Fibroblast of mammary gland (primary cell): Measurements from ENCODE around the gene PON3.

Experiments
- DNase-seq: peaks from one replicate; pipeline ENCODE4 v3.0.0-alpha.2; 2010; ENCODE audit warnings: low read depth
- H3K4me3 ChIP-seq: 2 replicates; pipeline ENCODE4 v1.5.1; 2011; ENCODE audit warnings: low read depth, mild to moderate bottlenecking, low read length, moderate library complexity; ENCODE audit not compliant: control insufficient read depth
- CTCF ChIP-seq: conservative IDR thresholded peaks from 2 replicates; pipeline ENCODE4 v1.5.1; 2011; ENCODE audit warnings: low read depth, low read length, inconsistent platforms; ENCODE audit not compliant: control insufficient read depth, insufficient read depth

The PON3 gene

GRCh38 chr7:95322396-95322795 lies 73.8 kb downstream of the PON3 start:
- H3K4me3 ChIP-seq = no peak overlapping the region
- no peak for TF ChIP-seq CTCF
- DNase-seq = no peak

GRCh38 chr7:95321720-95322119 lies 74.5 kb downstream of the PON3 start:
- no peak for TF ChIP-seq CTCF
- DNase-seq = no peak
- H3K4me3 ChIP-seq = no peak overlapping the region

DNA sequence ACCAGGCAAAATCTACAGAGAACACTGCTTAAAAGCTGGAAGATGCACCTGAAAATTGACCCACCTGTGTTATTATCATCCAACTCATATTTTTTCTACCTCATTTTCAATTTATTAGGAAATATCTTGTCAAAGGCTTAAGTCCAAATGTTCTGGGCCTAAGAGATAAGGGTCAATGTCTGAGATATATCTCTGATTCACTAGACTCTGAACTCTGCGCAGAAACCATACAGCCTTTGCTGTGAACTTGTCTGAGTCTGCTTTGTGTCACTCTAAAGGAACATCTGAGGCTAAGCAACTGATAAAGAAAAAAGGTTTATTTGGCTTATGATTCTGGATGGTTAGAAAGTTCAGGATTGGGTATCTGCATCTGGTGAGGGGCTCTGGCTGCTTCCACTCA lies 75.5 kb downstream of the PON3 start:
- no peak for DNase-seq
- H3K4me3 ChIP-seq = no peak overlapping the region
- no peak for TF ChIP-seq CTCF

DNA sequence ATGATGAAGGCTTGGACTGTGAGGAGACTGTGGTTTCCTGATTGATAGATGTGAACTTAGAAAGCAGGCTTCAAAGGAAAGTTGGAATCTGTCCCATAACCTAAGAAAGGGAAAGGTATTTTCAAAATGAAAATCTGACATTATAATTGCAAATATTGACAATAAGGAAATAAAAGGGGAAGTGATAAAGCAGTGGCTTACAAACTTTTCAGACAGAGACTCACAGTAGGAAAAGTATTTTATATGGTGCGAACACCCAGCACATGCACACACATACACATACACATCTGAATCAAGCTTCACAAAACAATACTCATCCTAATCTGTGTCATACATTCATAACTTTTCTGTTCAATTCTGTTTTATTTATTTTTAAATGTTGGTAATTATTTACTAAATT lies 76.6 kb downstream of the PON3 start:
- no peak for DNase-seq
- no peak overlapping the region for H3K4me3 ChIP-seq
- no peak for TF ChIP-seq CTCF

GRCh38 chr7:95318501-95319100 lies 77.6 kb downstream of the PON3 start:
- no peak overlapping the region for H3K4me3 ChIP-seq
- DNase-seq = no peak
- no peak for TF ChIP-seq CTCF

DNA sequence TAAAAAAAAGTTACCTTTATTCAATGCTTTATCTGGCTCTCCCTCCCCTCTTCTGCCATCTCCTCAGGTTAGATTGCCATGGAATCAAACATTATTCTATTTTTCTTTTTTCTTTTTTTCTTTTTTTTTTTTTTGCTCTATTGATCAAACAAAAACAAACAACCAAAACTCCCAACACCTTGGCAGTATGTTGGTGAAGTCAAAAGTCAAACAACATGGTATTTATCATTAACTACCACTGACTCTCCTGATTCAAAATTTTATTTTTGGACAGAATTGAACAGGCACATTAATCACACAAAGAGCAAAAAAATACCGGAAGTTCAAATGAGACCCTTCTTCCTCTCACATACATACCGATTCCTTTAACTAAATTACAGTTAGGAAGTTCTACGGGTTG lies 78.2 kb downstream of the PON3 start:
- no peak for TF ChIP-seq CTCF
- DNase-seq = no peak
- H3K4me3 ChIP-seq = no peak overlapping the region

GRCh38 chr7:95317546-95317945 lies 78.6 kb downstream of the PON3 start:
- no peak overlapping the region for H3K4me3 ChIP-seq
- TF ChIP-seq CTCF = no peak
- no peak for DNase-seq
